DOHH2 (cell line): ENCODE data around the gene PCDHB16.
"Not testable (repeated sequence)": the region's sequence is repeated elsewhere in the genome, so short reads cannot be mapped to it uniquely, and the experiment has no call there.

Experiments used
- H3F3A ChIP-seq: fragments of 200-600 bp; sonication (generic), shearing (Covaris generic); 2 replicates; pipeline ENCODE4 v1.6.0; 2016; ENCODE audit warnings: antibody characterized with exemption, mild to moderate bottlenecking; ENCODE audit not compliant: control insufficient read depth, insufficient read depth
- H3K27ac ChIP-seq: fragments of 200-600 bp; sonication (generic); 2 replicates; pipeline ENCODE4 v1.5.1; 2014; ENCODE audit warnings: low read depth, mild to moderate bottlenecking, low read length, moderate library complexity
- H3K27me3 ChIP-seq: fragments of 200-600 bp; sonication (generic); 2 replicates; pipeline ENCODE4 v1.6.1; 2014; ENCODE audit warnings: mild to moderate bottlenecking, low read length, mixed read lengths; ENCODE audit not compliant: control insufficient read depth
- H3K36me3 ChIP-seq: fragments of 200-600 bp; sonication (generic); 2 replicates; pipeline ENCODE4 v1.6.1; 2014; ENCODE audit warnings: mild to moderate bottlenecking, low read length, moderate library complexity, mixed read lengths; ENCODE audit not compliant: control insufficient read depth
- H3K4me1 ChIP-seq: fragments of 200-600 bp; sonication (generic); 2 replicates; pipeline ENCODE4 v1.6.1; 2014; ENCODE audit warnings: mild to moderate bottlenecking, low read length, mixed read lengths; ENCODE audit not compliant: control insufficient read depth
- H3K4me2 ChIP-seq: fragments of 200-600 bp; sonication (generic); 2 replicates; pipeline ENCODE4 v1.6.0; 2014; ENCODE audit warnings: mild to moderate bottlenecking, low read length, moderate library complexity
- H3K4me3 ChIP-seq: fragments of 200-600 bp; sonication (generic); 2 replicates; pipeline ENCODE4 v1.5.1; 2014; ENCODE audit warnings: mild to moderate bottlenecking, low read length, mixed read lengths
- H3K79me2 ChIP-seq: fragments of 200-600 bp; sonication (generic); 2 replicates; pipeline ENCODE4 v1.6.1; 2014; ENCODE audit warnings: mild to moderate bottlenecking, low read length, mixed read lengths; ENCODE audit not compliant: control insufficient read depth
- H3K9me2 ChIP-seq: fragments of 200-600 bp; sonication (generic); replicated peaks from 2 replicates; pipeline ENCODE4 v1.6.1; 2014; ENCODE audit warnings: mild to moderate bottlenecking, low read length, mixed read lengths; ENCODE audit not compliant: control insufficient read depth
- H3K9me3 ChIP-seq: fragments of 200-600 bp; sonication (generic); 2 replicates; pipeline ENCODE4 v1.6.1; 2014; ENCODE audit warnings: antibody characterized with exemption, low read length, mixed read lengths; ENCODE audit not compliant: control insufficient read depth, insufficient read depth
- H4K20me1 ChIP-seq: fragments of 200-600 bp; sonication (generic); 2 replicates; pipeline ENCODE4 v1.6.0; 2014; ENCODE audit warnings: low read depth, mild to moderate bottlenecking, antibody characterized with exemption, low read length, moderate library complexity; ENCODE audit not compliant: control insufficient read depth, insufficient read depth
- EZH2phosphoT487 ChIP-seq: fragments of 200-600 bp; sonication (generic); IDR thresholded peaks from 2 replicates; pipeline ENCODE4 v1.6.1; 2017; ENCODE audit warnings: borderline replicate concordance, mild to moderate bottlenecking, antibody characterized with exemption, low read length, moderate library complexity, mixed read lengths
- TF ChIP-seq, protein P1 (sequence below): fragments of 200-600 bp; sonication (generic); IDR thresholded peaks from one replicate; pipeline ENCODE4 v1.5.1; 2014; ENCODE audit warnings: antibody characterized with exemption, mild to moderate bottlenecking, low read depth, low read length; ENCODE audit not compliant: poor library complexity, severe bottlenecking

Gene PCDHB16

DNA sequence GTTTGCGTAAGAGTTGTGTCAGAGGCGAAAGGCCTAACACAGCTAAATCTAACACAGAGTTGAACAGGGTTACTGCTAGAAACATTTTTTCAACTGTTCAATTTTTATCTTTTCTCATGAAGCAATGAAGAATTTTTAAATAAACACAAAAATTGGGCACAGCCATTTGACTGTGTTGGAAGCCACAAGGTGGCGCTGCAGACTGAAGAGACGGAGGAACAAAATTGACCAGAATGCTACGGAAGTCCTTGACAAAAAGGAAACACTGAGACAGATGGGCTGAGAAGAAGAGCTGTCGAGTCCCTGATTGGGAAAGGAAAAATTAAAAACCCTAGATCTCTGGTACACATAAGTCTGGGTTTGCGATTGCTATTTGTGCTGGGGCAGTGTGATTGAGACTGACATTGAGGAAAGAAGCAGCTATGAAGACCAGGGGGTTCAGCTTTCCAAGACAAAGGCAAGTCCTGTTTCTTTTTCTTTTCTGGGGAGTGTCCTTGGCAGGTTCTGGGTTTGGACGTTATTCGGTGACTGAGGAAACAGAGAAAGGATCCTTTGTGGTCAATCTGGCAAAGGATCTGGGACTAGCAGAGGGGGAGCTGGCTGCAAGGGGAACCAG lies 4.8 kb downstream of the PCDHB16 start, which contains the start of gene PCDHB9:
Gene PCDHB9 (plus strand): TSS at position 265 of the 616 bp plus-strand sequence. CDS start 158 bp downstream, at position 423.
- no peaks in the 10 kb centered on the region for H3K9me3 ChIP-seq
- TF ChIP-seq, protein P1, sequence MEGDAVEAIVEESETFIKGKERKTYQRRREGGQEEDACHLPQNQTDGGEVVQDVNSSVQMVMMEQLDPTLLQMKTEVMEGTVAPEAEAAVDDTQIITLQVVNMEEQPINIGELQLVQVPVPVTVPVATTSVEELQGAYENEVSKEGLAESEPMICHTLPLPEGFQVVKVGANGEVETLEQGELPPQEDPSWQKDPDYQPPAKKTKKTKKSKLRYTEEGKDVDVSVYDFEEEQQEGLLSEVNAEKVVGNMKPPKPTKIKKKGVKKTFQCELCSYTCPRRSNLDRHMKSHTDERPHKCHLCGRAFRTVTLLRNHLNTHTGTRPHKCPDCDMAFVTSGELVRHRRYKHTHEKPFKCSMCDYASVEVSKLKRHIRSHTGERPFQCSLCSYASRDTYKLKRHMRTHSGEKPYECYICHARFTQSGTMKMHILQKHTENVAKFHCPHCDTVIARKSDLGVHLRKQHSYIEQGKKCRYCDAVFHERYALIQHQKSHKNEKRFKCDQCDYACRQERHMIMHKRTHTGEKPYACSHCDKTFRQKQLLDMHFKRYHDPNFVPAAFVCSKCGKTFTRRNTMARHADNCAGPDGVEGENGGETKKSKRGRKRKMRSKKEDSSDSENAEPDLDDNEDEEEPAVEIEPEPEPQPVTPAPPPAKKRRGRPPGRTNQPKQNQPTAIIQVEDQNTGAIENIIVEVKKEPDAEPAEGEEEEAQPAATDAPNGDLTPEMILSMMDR = peak; percentile 94
- no peak for TF ChIP-seq EZH2phosphoT487
- no peaks in the 10 kb centered on the region for H3F3A ChIP-seq
- no peaks in the 10 kb centered on the region for H4K20me1 ChIP-seq
- no peak within 1 kb of the TSS for H3K27ac ChIP-seq
- peak within 1 kb of the TSS; percentile 62 for H3K4me2 ChIP-seq
- H3K79me2 ChIP-seq = no peaks in the 10 kb centered on the region
- no peaks in the 10 kb centered on the region for H3K36me3 ChIP-seq
- H3K4me1 ChIP-seq = 0 out of 2 replicates have a peak, but pooled peaks cover 3% of the 10 kb centered on the region
- H3K27me3 ChIP-seq = no peaks in the 10 kb centered on the region
- H3K9me2 ChIP-seq = no peaks in the 10 kb centered on the region
- H3K4me3 ChIP-seq = peak within 1 kb of the TSS; percentile 54

DNA sequence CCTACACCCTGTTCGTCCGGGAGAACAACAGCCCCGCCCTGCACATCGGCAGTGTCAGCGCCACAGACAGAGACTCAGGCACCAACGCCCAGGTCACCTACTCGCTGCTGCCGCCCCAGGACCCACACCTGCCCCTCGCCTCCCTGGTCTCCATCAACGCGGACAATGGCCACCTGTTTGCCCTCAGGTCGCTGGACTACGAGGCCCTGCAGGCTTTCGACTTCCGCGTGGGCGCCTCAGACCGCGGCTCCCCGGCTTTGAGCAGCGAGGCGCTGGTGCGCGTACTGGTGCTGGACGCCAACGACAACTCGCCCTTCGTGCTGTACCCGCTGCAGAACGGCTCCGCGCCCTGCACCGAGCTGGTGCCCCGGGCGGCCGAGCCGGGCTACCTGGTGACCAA lies 6.5 kb downstream of the PCDHB16 start:
- not testable (repeated sequence) for H3K4me1 ChIP-seq, H3K9me3 ChIP-seq, H3K27ac ChIP-seq, H3K4me2 ChIP-seq, H3K4me3 ChIP-seq, H3K9me2 ChIP-seq, H3K36me3 ChIP-seq, H3F3A ChIP-seq, H3K79me2 ChIP-seq, H3K27me3 ChIP-seq, H4K20me1 ChIP-seq

DNA sequence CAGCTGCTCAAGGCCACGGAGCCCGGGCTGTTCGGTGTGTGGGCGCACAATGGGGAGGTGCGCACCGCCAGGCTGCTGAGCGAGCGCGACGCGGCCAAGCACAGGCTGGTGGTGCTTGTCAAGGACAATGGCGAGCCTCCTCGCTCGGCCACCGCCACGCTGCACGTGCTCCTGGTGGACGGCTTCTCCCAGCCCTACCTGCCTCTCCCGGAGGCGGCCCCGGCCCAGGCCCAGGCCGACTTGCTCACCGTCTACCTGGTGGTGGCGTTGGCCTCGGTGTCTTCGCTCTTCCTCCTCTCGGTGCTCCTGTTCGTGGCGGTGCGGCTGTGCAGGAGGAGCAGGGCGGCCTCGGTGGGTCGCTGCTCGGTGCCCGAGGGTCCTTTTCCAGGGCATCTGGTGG lies 6.9 kb downstream of the PCDHB16 start:
- H3K4me2 ChIP-seq, H4K20me1 ChIP-seq, H3K9me2 ChIP-seq, H3K36me3 ChIP-seq, H3F3A ChIP-seq, H3K9me3 ChIP-seq, H3K4me1 ChIP-seq, H3K27ac ChIP-seq, H3K27me3 ChIP-seq, H3K79me2 ChIP-seq, H3K4me3 ChIP-seq: not testable (repeated sequence)

DNA sequence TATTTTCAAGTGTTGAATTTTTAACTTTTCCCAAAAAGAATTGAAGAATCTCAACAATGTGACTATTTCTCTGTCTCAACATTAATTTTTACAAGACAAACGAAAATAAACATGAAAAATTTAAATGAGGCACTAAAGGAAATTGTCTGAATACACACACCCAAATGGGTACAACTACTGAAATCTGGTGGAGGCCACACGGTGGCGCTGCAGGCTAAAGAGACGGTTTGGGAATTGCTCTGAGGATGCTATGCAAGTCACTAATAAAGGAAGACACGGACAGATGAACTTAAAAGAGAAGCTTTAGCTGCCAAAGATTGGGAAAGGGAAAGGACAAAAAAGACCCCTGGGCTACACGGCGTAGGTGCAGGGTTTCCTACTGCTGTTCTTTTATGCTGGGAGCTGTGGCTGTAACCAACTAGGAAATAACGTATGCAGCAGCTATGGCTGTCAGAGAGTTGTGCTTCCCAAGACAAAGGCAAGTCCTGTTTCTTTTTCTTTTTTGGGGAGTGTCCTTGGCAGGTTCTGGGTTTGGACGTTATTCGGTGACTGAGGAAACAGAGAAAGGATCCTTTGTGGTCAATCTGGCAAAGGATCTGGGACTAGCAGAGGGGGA lies 10.0 kb downstream of the PCDHB16 start, which contains the start of gene PCDHB10:
Gene PCDHB10 (plus strand): TSS at position 244 of the 616 bp plus-strand sequence. CDS start 200 bp downstream, at position 444.
- Histone ChIP-seq H3F3A (no peaks in the 10 kb centered on the region; the same call in 1 of the 2 replicates), H3K9me2 (no peaks in the 10 kb centered on the region), H3K4me2 (no peak within 1 kb of the TSS), H3K36me3 (no peaks in the 10 kb centered on the region), H4K20me1 (no peaks in the 10 kb centered on the region), H3K9me3 (no peaks in the 10 kb centered on the region; the same call in 1 of the 2 replicates), H3K4me3 (no peak within 1 kb of the TSS), H3K4me1 (no peaks in the 10 kb centered on the region), H3K27ac (no peak within 1 kb of the TSS), H3K27me3 (no peaks in the 10 kb centered on the region), H3K79me2 (no peaks in the 10 kb centered on the region)
- TF ChIP-seq EZH2phosphoT487 = no peak
- TF ChIP-seq, protein P1 = peak; percentile 89

DNA sequence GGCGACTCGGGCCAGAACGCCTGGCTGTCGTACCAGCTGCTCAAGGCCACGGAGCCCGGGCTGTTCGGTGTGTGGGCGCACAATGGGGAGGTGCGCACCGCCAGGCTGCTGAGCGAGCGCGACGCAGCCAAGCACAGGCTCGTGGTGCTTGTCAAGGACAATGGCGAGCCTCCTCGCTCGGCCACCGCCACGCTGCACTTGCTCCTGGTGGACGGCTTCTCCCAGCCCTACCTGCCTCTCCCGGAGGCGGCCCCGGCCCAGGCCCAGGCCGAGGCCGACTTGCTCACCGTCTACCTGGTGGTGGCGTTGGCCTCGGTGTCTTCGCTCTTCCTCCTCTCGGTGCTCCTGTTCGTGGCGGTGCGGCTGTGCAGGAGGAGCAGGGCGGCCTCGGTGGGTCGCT lies 12.1 kb downstream of the PCDHB16 start:
- not testable (repeated sequence) for H3K4me2 ChIP-seq, H3K4me1 ChIP-seq, H3K36me3 ChIP-seq, H3K27me3 ChIP-seq, H3K27ac ChIP-seq, H4K20me1 ChIP-seq, H3K9me3 ChIP-seq, H3K4me3 ChIP-seq, H3K79me2 ChIP-seq, H3F3A ChIP-seq, H3K9me2 ChIP-seq
